NCI-H1092 (cell line): Measurements from ENCODE around the gene UBE2C.

Experiments used
- DNase-seq: peaks from one replicate; lab custom pipeline; 2025; lab: John Stamatoyannopoulos, UW

UBE2C gene

GRCh38 chr20:45859916-45860315 is 47.5 kb downstream of the UBE2C start:
- no peak for DNase-seq

GRCh38 chr20:45860560-45861220 is 48.2 kb downstream of the UBE2C start:
- DNase-seq: no peak

- DNase-seq: peak; percentile 14
These were observed 49.0 kb downstream of the UBE2C start for GRCh38 chr20:45861221-45862075.

DNA sequence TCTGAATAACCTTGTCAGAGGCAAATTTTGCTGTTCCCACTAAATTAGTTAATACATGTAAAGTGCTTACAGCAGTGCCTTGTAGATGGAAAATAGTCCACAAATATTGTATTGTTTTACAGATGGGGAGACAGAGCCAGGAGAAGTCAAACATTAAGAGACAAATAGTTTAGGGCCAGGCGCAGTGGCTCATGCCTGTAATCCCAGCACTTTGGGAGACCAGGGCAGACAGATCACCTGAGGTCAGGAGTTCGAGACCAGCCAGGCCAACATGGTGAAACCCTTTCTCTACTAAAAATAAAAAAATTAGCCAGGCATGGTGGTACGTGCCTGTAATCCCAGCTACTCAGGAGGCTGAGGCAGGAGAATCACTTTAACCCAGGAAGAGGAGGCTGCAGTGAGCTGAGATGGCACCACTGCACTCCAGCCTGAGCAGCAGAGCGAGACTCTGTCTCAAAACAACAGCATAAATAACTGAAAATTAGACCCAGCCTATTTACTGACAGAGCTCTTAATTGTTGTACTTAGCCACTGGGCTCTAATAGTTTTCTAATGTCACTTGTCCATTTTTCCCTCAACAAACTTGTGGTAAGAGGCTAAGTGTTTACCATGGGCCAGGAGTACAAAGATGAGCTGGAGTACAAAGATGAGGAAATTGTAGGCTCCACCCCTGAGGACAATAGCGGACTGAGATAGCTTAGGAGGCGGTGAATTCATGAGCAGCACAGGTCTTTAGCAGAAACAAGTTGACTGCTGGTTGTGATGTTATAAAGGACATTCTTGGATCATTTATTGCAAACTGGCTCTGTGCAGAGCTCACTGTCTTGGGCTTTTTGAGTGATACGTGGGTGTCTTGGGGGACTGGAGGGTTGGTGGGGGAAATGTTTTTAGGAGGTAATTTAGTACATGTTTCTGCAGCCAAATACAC is 51.4 kb downstream of the UBE2C start:
- DNase-seq: no peak

GRCh38 chr20:45866454-45866853 is 54.0 kb downstream of the UBE2C start:
- DNase-seq: no peak
